NT2/D1 (cell line): Measurements from ENCODE around the gene HNRNPM.
"Not testable (repeated sequence)": the region's sequence is repeated elsewhere in the genome, so short reads cannot be mapped to it uniquely, and the experiment has no call there.

Source experiments
- DNase-seq: peaks from one replicate; pipeline ENCODE4 v3.0.0-alpha.2; 2011; ENCODE audit warnings: low read depth, low spot score
- H3K27me3 ChIP-seq: 2 replicates; pipeline ENCODE4 v1.6.0; 2011; ENCODE audit warnings: mild to moderate bottlenecking; ENCODE audit not compliant: insufficient read length, insufficient read depth
- H3K36me3 ChIP-seq: 2 replicates; pipeline ENCODE4 v1.6.1; 2011; ENCODE audit warnings: mild to moderate bottlenecking, low read length, mixed read lengths; ENCODE audit not compliant: insufficient read depth, insufficient read length
- H3K4me1 ChIP-seq: 2 replicates; pipeline ENCODE4 v1.5.1; 2011; ENCODE audit not compliant: insufficient read depth, insufficient read length
- H3K4me3 ChIP-seq: 2 replicates; pipeline ENCODE4 v1.5.1; 2011; ENCODE audit warnings: low read depth; ENCODE audit not compliant: insufficient read length
- H3K9ac ChIP-seq: 2 replicates; pipeline ENCODE4 v1.6.0; 2011; ENCODE audit warnings: low read depth; ENCODE audit not compliant: insufficient read length
- H3K9me3 ChIP-seq: 2 replicates; pipeline ENCODE4 v1.5.1; 2011; ENCODE audit warnings: mild to moderate bottlenecking, low read length; ENCODE audit not compliant: insufficient read depth
- SUZ12 ChIP-seq: IDR thresholded peaks from 2 replicates; pipeline ENCODE4 v1.6.1; 2011; ENCODE audit not compliant: insufficient read length, insufficient read depth; ENCODE audit errors: extremely low read depth
- YY1 ChIP-seq: IDR thresholded peaks from 2 replicates; pipeline ENCODE4 v1.6.1; 2011; ENCODE audit not compliant: insufficient read length, insufficient read depth
- ZNF274 ChIP-seq: IDR thresholded peaks from 2 replicates; pipeline ENCODE4 v1.6.1; 2011; ENCODE audit warnings: mild to moderate bottlenecking, low read depth, low read length

Gene HNRNPM

DNA sequence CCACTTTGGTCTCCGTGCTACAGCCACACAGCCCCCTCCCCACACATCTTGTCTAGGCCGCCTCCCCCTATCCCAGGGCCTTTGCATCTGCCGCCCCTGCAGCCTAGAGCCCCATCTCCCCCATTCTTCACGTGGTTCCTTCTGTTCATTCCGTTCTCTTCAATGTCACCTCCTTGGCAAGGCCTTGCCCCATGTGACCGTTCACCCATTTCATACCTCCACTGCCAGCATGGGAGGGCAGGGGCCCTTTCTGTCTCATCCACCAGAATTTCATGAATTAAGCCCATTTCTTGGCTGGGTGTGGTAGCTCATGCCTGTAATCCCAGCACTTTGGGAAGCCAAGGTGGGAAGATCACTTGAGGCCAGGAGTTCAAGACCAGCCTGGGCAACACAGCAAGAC is 15.7 kb upstream of the HNRNPM start:
- DNase-seq, result no peak
- H3K4me1 ChIP-seq, result peaks cover 4% of the 10 kb centered on the region
- H3K4me3 ChIP-seq, result no peak overlapping the region
- TF ChIP-seq SUZ12, result no peak
- TF ChIP-seq YY1, result no peak
- no peak for TF ChIP-seq ZNF274
- H3K9me3 ChIP-seq, result no peaks in the 10 kb centered on the region
- H3K27me3 ChIP-seq, result no peaks in the 10 kb centered on the region
- H3K9ac ChIP-seq, result peak overlapping the region; percentile 32
- peaks cover 3% of the 10 kb centered on the region for H3K36me3 ChIP-seq

DNA sequence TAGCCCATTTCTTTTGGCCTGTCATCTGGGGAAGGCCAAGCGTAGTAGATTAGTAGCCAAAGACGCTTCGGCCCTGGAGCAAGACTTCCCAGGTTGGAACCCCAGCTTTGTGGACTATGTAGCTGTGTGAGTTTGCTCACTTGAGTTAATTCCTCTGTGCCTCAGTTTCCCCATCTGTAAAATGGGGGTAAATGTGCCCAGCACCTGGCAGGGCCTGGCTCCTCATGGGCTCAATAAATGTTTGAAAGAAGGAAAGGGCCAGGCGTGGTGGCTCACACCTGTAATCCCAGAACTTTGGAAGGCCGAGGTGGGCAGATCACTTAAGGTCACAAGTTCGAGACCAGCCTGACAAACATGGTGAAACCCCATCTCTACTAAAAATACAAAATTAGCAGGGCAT is 14.9 kb upstream of the HNRNPM start:
- Histone ChIP-seq H3K9ac (no peak overlapping the region), H3K36me3 (peaks cover 3% of the 10 kb centered on the region), H3K9me3 (no peaks in the 10 kb centered on the region), H3K4me1 (peaks cover 4% of the 10 kb centered on the region), H3K4me3 (no peak overlapping the region), H3K27me3 (no peaks in the 10 kb centered on the region)
- TF ChIP-seq ZNF274, result no peak
- TF ChIP-seq SUZ12, result no peak
- no peak for TF ChIP-seq YY1
- DNase-seq, result no peak

DNA sequence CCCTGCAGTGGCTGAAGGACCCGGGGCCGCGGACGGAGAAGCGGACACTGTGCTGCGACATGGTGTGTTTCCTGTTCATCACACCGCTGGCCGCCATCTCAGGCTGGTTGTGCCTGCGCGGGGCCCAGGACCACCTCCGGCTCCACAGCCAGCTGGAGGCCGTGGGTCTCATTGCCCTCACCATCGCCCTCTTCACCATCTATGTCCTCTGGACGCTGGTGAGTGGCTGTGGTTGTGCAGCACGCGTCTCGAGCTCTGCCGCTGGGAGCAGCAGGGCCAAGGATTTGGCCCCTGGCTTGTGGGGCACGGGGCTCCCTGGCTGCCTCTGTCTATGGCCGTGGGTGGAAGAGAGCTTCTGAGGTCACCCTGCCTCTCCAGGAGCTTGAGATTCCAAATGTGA is 14.1 kb upstream of the HNRNPM start:
- peaks cover 3% of the 10 kb centered on the region for H3K36me3 ChIP-seq
- no peak overlapping the region for H3K4me3 ChIP-seq
- H3K27me3 ChIP-seq, result no peaks in the 10 kb centered on the region
- peaks cover 4% of the 10 kb centered on the region for H3K4me1 ChIP-seq
- no peak for DNase-seq
- H3K9ac ChIP-seq, result peak overlapping the region; percentile 42
- H3K9me3 ChIP-seq, result no peaks in the 10 kb centered on the region
- TF ChIP-seq YY1 (no peak), ZNF274 (no peak), SUZ12 (no peak)

DNA sequence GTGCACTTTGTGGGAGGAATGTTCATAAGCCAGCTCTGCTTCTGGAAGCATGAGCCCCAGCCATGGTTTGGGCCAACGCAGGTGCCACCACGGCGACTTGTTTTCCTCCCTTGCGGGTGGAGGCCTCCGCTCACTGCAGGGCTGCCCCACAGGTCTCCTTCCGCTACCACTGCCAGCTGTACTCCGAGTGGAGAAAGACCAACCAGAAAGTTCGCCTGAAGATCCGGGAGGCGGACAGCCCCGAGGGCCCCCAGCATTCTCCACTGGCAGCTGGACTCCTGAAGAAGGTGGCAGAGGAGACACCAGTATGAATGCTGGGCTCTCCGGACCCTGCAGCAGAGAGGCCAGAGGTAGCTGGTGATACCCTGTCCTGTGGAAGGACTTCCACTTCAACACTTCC is 6.5 kb upstream of the HNRNPM start:
- DNase-seq, result no peak
- Histone ChIP-seq H3K9me3 (no peaks in the 10 kb centered on the region), H3K36me3 (no peaks in the 10 kb centered on the region), H3K9ac (peak overlapping the region; percentile 38), H3K4me1 (peaks cover 16% of the 10 kb centered on the region), H3K27me3 (no peaks in the 10 kb centered on the region), H3K4me3 (no peak overlapping the region)
- TF ChIP-seq ZNF274, result no peak
- TF ChIP-seq YY1, result no peak
- no peak for TF ChIP-seq SUZ12

DNA sequence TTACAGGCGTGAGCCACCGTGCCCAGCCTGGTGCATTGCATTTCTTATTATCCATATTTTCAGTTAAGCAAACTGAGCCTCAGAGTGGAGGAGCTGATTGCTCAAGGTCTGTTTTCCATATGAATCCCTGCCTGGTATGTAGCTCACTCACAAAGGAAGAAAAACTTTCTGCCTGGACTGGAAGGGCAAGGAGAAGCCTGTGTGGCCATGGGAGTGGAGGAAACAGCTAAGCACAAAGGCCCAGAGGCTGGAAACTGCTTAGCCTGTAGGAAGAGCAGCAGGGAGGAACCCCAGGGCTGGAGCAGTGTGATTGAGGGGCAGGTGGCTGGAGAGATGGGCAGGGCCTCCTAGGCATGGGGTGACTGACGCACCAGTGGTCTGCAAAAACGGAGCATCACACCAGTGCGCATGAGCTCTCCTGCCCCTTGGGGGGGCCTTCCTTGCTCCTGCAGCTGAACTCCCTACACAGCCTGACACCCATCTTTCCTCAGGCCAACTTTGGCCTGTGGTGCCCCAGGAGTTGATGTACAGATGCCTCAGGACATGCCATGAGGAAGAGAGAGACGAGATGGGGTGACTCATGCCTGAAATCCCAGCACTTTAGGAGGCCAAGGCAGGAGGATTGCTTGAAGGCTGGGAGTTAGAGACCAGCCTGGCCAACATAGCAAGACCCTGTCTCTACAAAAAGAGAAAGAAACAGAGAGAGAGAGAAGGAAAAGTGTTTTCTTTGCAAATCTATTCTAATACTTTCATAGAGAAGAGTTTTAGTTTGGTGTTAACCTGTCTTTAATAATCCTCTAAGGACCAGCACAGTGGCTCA is 2.8 kb upstream of the HNRNPM start:
- Histone ChIP-seq H3K4me1 (peaks cover 15% of the 10 kb centered on the region), H3K27me3 (no peaks in the 10 kb centered on the region), H3K36me3 (peaks cover 14% of the 10 kb centered on the region), H3K9ac (no peak overlapping the region), H3K4me3 (no peak overlapping the region), H3K9me3 (no peaks in the 10 kb centered on the region)
- TF ChIP-seq YY1, result no peak
- no peak for TF ChIP-seq ZNF274
- TF ChIP-seq SUZ12, result no peak
- DNase-seq, result peak; percentile 54

DNA sequence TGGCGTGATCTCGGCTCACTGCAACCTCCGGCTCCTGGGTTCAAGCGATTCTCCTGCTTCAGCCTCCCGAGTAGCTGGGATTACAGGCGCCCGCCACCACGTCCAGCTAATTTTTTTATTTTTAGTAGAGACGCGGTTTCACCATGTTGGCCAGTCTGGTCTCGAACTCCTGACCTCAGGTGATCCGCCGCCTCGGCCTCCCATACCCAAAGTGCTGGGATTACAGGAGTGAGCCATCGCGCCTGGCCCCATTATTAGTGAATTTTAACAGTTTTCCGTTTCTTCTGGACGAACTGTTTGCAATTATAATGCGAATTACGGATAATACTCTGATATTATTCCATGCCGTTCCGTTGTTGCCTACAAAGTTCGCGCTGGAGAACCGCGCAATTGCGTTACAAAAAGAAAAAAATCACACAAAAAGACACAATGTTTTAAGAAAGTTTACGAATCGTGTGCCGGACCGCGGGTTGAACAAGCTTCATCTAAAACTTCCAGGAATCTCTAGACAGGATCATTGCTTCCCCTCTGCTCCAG is 567 bp upstream of the HNRNPM start:
- peak overlapping the region; percentile 87 for H3K9ac ChIP-seq
- not testable (repeated sequence) for DNase-seq, H3K27me3 ChIP-seq, H3K9me3 ChIP-seq, H3K4me1 ChIP-seq
- peak overlapping the region; percentile 100 for H3K4me3 ChIP-seq
- peaks cover 33% of the 10 kb centered on the region for H3K36me3 ChIP-seq

DNA sequence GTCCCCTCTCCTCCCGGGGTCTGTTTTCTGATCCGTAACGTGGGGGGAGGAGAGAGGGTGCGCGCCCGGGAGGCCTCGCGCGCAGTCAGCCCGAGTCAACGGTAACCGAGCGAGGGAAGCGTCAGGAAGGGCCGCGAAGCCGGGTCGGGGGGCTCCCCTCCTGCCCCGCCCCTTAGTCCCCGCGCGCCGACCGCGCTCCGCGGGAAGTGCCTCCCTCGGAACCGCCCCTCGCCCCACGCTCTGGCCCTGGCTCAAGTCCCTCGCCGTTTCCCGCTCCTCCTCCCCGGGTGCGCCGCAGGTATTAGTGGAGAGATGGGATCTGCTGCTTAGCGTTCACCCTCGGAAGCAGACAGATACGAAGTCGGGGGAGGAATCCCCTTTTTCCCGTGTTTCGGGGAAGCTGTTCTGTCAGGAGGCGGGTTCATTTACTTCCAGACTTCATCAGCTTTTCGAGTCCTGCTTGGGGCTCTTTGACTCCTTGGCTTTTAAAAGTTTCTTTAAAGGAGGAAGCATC is 770 bp downstream of the HNRNPM start:
- peak overlapping the region; percentile 100 for H3K9ac ChIP-seq
- H3K9me3 ChIP-seq, result no peaks in the 10 kb centered on the region
- peaks cover 42% of the 10 kb centered on the region for H3K36me3 ChIP-seq
- peaks cover 4% of the 10 kb centered on the region for H3K4me1 ChIP-seq
- peak overlapping the region; percentile 100 for H3K4me3 ChIP-seq
- no peak for TF ChIP-seq SUZ12
- TF ChIP-seq ZNF274, result no peak
- no peak for TF ChIP-seq YY1
- H3K27me3 ChIP-seq, result no peaks in the 10 kb centered on the region
- no peak for DNase-seq
